GM06990 (cell line): ENCODE measurements around the gene SPAG8.

ENCODE experiments used
- DNase-seq: peaks from one replicate; pipeline ENCODE4 v3.0.0-alpha.2; 2011; ENCODE audit not compliant: insufficient read length; ENCODE audit errors: extremely low read depth
- H3K27me3 ChIP-seq: replicated peaks from 2 replicates; pipeline ENCODE4 v1.6.0; 2011; ENCODE audit warnings: low read length; ENCODE audit not compliant: control insufficient read depth, insufficient read depth
- H3K36me3 ChIP-seq: 2 replicates; pipeline ENCODE4 v1.5.1; 2011; ENCODE audit warnings: low read length; ENCODE audit not compliant: control insufficient read depth, insufficient read depth
- H3K4me3 ChIP-seq: replicated peaks from 2 replicates; pipeline ENCODE4 v1.5.1; 2011; ENCODE audit warnings: low read depth, mild to moderate bottlenecking, control low read depth, low read length
- CTCF ChIP-seq: IDR thresholded peaks from 2 replicates; pipeline ENCODE4 v1.5.1; 2011; ENCODE audit warnings: low read length, control low read depth, mild to moderate bottlenecking, inconsistent platforms; ENCODE audit not compliant: insufficient read depth, poor library complexity, severe bottlenecking

SPAG8 gene

DNA sequence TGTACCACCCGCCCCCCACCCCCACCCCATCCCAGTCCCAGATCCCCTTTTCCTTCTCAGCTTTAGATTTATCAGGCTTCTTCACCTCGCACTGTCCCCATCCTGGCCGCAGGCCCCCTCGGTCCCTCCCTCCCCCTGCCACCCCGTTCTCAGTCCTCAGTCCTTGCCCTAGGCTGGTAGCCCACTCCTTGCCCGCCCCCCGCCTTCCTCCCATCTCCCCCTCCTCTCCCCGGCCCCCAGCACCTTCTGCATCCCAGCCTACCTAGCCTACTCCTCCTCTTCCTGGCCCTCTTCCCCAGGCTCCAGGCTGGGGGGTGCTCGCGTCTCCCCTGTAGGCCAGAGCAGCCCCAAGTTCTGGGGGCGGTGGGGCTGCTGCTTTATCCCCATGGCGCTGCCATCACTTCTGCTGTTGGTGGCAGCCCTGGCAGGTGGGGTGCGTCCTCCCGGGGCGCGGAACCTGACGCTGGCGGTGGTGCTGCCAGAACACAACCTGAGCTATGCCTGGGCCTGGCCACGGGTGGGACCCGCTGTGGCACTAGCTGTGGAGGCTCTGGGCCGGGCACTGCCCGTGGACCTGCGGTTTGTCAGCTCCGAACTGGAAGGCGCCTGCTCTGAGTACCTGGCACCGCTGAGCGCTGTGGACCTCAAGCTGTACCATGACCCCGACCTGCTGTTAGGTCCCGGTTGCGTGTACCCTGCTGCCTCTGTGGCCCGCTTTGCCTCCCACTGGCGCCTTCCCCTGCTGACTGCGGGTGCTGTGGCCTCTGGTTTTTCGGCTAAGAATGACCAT lies 19.8 kb downstream of the SPAG8 start:
- Histone ChIP-seq H3K36me3 (peaks cover 5% of the 10 kb centered on the region), H3K4me3 (no peak overlapping the region), H3K27me3 (no peaks in the 10 kb centered on the region)
- no peak for DNase-seq
- TF ChIP-seq CTCF = no peak

DNA sequence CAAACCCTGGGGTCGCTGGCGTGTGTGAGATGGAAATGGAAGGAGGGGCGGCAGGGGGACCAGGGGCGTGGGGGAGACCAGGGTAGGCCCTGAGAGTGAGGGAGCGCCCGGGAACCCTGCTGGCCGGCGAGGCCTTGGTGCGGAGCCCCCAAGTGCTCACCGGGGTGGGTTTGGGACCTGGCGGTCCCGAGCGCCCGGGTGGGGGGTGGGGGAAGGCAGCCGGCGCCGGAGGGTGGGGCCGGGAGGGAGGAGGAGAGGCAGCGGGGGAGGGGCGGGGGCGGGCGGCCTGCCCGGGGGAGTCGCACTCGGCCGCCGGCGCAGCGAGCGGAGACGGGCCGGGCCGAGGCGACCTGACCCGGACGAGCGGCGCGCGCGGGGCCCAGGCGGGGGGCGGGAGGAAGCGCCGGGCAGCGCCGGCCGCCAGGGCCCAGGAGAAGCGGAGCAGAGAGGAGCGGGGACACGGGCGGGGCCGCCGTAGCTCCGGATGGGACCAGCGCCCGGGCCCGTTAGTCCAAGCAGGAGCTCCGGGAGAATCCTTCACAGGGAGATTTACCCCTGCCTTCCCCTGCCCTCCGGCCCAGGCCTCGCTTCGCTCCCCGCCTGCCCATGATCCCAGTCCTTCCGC lies 20.7 kb downstream of the SPAG8 start, which contains the start of gene NPR2:
Gene NPR2 (plus strand): TSS at position 295 of the 625 bp plus-strand sequence. CDS start 818 bp downstream, outside the sequence.
- no peak for DNase-seq

DNA sequence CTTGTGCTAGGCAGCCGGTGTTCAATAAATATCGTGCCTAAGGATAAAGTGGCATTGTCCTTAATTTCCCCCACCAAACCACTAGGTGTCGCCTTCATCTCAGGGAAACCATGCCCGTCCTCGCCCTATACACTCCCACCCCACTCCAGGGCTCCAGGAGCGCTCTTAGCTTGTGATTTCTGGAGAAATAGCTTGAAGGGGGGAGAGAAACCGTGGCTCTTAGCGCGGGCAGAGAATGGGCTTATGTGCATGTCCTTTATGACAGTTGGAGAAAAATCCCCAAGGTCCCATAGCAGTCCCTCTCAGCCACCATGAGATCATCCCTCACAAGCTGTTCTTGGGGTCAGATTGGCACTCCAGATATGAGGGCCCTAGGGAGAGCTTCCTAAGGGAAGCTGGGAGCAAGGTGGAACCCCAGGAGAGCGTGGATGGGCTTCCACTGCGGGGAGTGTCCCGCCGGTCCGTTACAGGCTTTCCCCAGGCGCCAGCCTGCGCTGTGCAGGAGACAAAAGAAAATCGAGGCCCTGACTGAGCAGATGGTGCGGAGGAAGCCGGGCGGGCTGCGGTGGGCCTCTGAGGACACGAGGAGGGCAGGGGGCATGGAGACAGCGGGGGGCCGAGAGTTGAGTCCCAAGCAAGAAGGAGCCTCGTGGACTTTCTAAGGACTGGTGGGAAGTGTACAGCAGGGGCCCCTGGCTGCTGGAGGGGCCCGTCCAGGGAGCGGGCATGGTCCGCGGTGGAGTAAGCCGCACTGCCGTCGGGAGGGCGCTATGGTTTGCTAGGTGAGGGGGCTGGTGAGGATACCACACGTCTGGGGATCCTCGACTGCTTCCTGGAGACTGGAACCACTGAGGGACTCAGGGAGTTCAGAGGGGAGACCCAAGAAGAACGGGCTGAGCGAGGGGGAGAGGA lies 21.4 kb downstream of the SPAG8 start:
- Histone ChIP-seq H3K27me3 (no peaks in the 10 kb centered on the region), H3K36me3 (peaks cover 5% of the 10 kb centered on the region), H3K4me3 (no peak overlapping the region)
- no peak for DNase-seq
- peak; percentile 80 for TF ChIP-seq CTCF

More for the DNA sequence above, 20.7 kb downstream of the SPAG8 start, which contains the start of gene NPR2:
- H3K27me3 ChIP-seq = no peaks in the 10 kb centered on the region
- no peak for TF ChIP-seq CTCF
- no peak within 1 kb of the TSS for H3K4me3 ChIP-seq
- peaks cover 5% of the 10 kb centered on the region for H3K36me3 ChIP-seq

DNA sequence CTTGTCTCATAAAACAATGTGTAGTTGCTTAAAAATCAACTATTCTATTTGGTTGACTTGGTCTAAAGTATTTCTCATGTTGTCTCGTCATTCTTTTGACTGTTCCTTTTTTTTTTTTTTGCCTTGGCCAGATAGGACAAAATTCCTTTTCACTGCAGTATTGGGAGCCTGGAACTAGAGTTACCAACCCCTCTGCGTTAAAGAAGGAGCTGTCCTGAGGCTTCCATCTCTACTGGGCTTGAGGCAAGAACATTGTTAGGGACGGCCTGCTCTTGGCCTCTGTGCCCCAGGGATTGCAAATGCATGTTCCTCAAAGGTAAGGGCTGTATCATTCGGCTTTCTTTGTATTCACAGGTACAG lies 22.1 kb downstream of the SPAG8 start:
- no peak for TF ChIP-seq CTCF
- Histone ChIP-seq H3K36me3 (peaks cover 8% of the 10 kb centered on the region), H3K27me3 (no peaks in the 10 kb centered on the region), H3K4me3 (no peak overlapping the region)
- DNase-seq = no peak

GRCh38 chr9:35789541-35789940 lies 22.5 kb downstream of the SPAG8 start:
- Histone ChIP-seq H3K36me3 (peaks cover 8% of the 10 kb centered on the region), H3K27me3 (no peaks in the 10 kb centered on the region), H3K4me3 (no peak overlapping the region)
- TF ChIP-seq CTCF = no peak
- no peak for DNase-seq
